HG03575 (cell line): ENCODE results near the gene KCNAB3.

Experiments
- ATAC-seq: cut with Tn5 transposase; IDR thresholded peaks from one replicate; pipeline ENCODE4 v1.9.1; 2021; ENCODE audit not compliant: unreplicated experiment, insufficient number of reproducible peaks, low FRiP score; ENCODE audit errors: extremely low read depth

The KCNAB3 gene

GRCh38 chr17:7910711-7911110 lies 18.9 kb downstream of the KCNAB3 start:
- no peak for ATAC-seq

- ATAC-seq = no peak
These were observed 19.4 kb downstream of the KCNAB3 start for GRCh38 chr17:7910281-7910680.

- no peak for ATAC-seq
These were observed 20.6 kb downstream of the KCNAB3 start for GRCh38 chr17:7909089-7909488.

GRCh38 chr17:7903154-7904103 lies 26.2 kb downstream of the KCNAB3 start:
- ATAC-seq = no peak

GRCh38 chr17:7897773-7898172 lies 31.9 kb downstream of the KCNAB3 start:
- no peak for ATAC-seq

- no peak for ATAC-seq
These were observed 32.6 kb downstream of the KCNAB3 start for GRCh38 chr17:7897090-7897489.

- ATAC-seq = no peak
These were observed 34.8 kb downstream of the KCNAB3 start for GRCh38 chr17:7894866-7895265.

GRCh38 chr17:7894226-7894625 lies 35.4 kb downstream of the KCNAB3 start:
- ATAC-seq = no peak

- no peak for ATAC-seq
These were observed 36.3 kb downstream of the KCNAB3 start for GRCh38 chr17:7893187-7893880.

GRCh38 chr17:7889166-7889955 lies 40.3 kb downstream of the KCNAB3 start:
- no peak for ATAC-seq

- ATAC-seq = no peak
These were observed 41.3 kb downstream of the KCNAB3 start, which contains the start of gene CHD3 for GRCh38 chr17:7888184-7888920. CHD3 (plus strand) TSS chr17:7888789; CDS start chr17:7889001, 212 bp downstream.

- ATAC-seq = no peak
These were observed 42.0 kb downstream of the KCNAB3 start for GRCh38 chr17:7887482-7888183.

- no peak for ATAC-seq
These were observed 42.6 kb downstream of the KCNAB3 start for GRCh38 chr17:7887038-7887481.

GRCh38 chr17:7886227-7887037 lies 43.2 kb downstream of the KCNAB3 start:
- ATAC-seq = no peak

GRCh38 chr17:7885367-7886226 lies 44.1 kb downstream of the KCNAB3 start:
- no peak for ATAC-seq

GRCh38 chr17:7884581-7885366 lies 44.9 kb downstream of the KCNAB3 start:
- no peak for ATAC-seq
